IMR-90 (cell line): ENCODE measurements around the gene RPL19.

Experiments used
- CTCF ChIP-seq: conservative IDR thresholded peaks from 2 replicates; pipeline ENCODE4 v1.5.1; 2012; ENCODE audit warnings: mild to moderate bottlenecking, low read depth, low read length, improper control_type of control experiment
- ELK1 ChIP-seq: fragments of 150-350 bp; IDR thresholded peaks from 2 replicates; pipeline ENCODE4 v1.6.1; 2016; ENCODE audit warnings: low read depth, mild to moderate bottlenecking, low read length, moderate library complexity, borderline replicate concordance

GRCh38 chr17:39175695-39176093, 24.4 kb upstream of the RPL19 start:
- TF ChIP-seq ELK1 (no peak), CTCF (no peak)
